Forelimb muscle (tissue), 1 donor: Measurements from ENCODE around the gene FSD1L. TPM values are rescaled to one million over a fixed set of nuclear protein-coding genes. Genes with fewer than 3 reads are reported as not detected.

Experiments used
- DNase-seq: peaks from one replicate; pipeline ENCODE4 v3.0.0-alpha.2; 2013; ENCODE audit warnings: low read depth
- polyA plus RNA-seq: library from polyadenylated mRNA; unstranded; fragments of 120-200 nt; gene quantifications from one replicate; pipeline ENCODE4 v1.2.1, GENCODE V29; 2013; ENCODE audit not compliant: insufficient read length

FSD1L gene
- 17.0 TPM for polyA plus RNA-seq

DNA sequence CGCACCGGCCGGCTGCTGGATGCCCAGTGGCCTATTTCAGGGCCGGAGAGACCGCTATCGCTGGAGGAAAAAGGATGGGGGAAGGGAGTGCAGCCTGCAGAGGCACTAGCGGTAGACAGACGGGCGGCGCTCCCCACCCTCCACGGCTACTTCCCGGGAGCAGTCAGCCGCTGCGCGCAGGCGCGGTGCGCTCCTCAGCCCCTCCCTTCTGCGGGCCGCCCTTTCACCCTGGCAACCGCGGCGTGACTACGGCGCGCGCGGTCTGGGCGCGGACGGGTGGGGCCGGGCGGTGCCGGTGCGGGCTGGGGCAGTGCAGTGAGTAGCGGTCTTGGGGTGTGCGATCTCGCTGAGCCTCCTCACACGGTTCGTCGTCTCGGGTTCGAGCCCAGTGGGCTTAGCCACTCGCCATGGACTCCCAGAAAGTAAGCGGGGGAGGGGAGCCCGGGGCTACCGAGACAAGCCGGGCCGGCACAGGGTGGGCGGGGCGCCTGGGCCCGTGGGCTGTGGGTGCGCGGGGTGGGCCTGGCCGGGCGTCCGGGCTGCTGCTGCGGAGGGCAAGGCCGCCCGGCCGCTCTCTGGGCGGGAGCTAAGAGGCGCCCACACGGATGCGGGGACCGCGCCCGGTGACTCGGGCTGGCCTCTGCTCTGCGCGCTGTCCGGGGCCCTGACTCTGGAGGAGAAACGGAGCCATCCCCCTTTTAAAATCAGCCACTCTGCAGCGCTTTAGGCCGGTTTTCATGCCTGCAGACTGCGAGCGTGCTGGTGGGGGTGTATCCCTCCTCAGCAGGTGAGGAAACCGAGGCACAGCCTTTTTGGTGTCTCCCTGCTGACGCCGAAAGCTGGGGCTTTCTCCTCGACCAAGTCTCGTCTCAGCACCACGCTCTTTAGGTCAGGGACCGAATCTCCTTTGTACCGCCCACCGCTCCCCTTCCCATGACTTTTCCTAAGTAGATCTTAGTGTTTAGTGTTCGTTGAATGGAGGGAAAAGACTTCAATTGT lies at the start of gene FSD1L:
Gene FSD1L, plus strand, starts transcription at position 221 of the 999 bp plus-strand sequence. Its CDS starts 187 bp downstream, at position 408.
- DNase-seq: peak; percentile 74

DNA sequence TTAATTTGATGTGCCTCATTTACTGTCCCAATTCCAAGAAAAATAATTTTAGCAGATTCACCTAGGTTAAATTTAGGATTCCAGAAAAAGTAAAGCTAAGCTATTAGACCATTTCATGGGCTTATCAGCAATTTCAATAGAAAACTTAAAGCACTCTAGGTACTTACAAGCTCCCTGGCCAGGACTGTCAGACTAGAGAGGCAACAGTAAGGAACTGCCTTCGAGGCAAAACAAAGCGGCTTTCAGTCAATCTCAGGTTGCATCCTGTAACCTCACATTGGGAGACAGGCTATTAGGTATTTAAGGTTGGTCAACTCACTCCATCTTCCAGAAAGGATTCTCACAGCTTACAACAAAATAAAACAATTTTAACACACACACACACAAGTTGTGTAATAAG lies 48.7 kb upstream of the FSD1L start:
- no peak for DNase-seq

DNA sequence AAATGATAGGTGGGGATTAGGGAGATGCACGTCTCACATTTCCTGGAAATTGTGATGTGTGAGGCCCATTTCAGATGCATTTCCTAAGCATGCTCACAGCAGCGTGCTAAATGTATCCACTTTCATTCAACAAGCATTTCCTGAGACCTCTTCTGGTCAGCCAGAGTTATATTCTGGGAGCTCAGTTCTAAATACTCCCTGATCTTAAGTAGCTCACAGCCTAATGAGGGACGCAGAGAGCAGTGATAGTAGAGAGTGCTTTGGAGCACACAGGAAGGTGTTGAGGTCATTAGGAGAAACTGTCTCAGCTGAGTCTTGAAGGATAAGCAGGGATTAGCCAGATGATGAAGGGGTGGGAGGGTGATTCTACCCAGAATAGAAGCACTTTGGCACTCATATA lies 46.2 kb upstream of the FSD1L start:
- DNase-seq: no peak

- no peak for DNase-seq
Observed at GRCh38 chr9:105403552-105404248, 44.1 kb upstream of the FSD1L start.

DNA sequence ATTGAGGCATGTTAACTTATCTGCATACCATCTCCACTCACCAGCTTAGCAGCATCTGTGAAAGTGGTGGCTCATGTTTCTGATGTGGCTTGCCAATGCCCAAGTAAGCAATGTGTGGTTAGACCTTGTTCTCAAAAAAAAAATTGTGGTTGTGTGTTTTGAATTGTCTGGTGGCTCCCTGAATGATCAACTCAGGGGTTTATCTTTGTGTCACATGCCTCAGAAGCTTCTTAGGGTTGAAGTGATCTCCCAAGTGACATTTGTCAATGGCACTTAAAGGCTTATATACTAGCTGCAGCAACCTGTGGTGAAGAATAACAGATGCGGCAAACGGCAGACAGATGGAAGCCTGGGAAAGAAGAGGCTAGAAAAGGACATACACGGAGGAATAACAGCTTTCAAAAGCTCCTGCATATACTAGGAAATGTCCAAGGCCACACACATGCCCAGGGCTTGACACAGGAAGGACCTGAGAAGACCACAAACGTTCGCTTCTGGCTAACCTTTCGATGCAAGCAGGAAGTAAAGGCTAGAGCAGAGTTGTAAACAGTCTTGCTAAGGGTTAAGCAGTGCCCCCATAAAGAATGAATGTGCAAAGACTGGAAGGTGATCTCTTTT lies 42.2 kb upstream of the FSD1L start:
- DNase-seq: no peak

GRCh38 chr9:105406369-105406768 lies 41.5 kb upstream of the FSD1L start:
- DNase-seq: no peak

GRCh38 chr9:105413525-105413924 lies 34.3 kb upstream of the FSD1L start:
- DNase-seq: peak; percentile 14

- DNase-seq: peak; percentile 41
Observed at GRCh38 chr9:105414947-105415661, 32.7 kb upstream of the FSD1L start.

DNA sequence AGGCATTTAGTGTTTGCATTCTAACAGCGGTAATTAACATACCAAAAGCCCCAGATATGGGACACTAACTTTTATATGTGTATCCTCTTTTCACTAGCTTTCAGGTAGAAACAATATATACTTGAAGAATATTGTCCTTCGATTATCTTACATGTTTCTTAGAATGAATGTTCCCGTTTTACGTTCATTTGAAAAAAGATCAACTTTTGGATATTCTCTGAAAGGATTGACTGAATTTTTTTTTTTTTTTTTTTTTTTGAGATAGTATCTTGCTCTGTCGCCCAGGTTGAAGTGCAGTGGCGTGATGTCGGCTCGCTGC lies 32.2 kb upstream of the FSD1L start:
- DNase-seq: no peak

DNA sequence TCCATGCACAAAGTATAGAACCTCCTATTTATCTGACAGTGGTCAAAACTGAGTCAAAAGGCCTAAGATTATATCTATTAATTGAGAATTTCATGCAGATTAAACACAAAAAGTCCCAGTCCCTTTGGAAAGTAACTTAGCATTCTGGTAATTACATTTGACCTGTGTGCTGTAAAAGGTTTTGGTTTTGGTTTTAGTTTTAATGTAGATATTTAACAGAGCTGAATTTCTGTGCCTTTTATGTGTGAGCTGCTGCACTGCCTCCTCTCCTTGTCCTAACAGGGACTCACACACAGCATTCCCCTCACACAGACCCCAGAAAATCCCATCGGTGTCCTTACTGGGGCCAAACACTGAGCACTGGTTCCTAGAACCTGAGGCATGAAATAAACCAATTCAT lies 31.0 kb upstream of the FSD1L start:
- no peak for DNase-seq

DNA sequence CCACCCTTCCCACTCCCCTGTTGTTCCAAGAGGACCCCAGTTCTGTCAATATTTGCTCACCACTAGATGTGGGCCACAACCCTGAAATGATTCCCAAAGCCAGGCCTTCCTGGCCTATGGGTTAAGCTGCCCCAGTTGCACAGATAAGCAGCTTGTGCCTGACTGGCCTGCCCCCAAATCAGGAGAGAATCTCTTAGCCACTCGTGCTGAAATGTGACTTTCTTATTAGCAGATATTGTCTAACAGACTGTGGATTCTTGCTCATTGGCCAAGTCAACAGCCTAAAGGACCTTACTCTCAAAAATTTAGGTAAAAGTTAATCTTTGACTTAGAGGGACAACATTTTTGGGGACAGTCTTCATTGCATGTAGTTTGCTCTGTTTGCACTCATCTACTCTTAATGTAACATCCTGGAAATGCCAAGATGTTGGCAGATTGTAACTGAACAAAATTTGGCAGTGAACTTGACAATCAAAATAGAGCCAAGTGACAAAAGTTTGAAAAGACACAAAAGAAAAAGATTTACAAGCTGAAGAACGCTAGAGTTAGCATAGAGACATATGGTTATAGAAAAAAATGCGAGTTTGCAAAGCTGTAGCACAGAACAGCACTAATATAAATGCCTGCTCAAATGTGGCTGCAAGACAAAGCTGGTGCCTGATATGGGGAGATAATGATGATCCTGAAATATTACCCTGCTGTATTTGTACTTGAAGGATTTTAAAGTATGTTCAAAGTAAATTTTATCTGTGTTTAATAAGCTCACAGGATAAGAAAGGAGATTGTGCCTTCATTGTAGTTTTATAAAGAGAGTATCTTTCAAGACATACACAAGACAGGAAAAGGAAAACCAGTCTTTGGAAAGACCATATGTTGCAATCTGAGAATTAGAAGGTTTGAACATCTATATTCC lies 29.0 kb upstream of the FSD1L start:
- no peak for DNase-seq

DNA sequence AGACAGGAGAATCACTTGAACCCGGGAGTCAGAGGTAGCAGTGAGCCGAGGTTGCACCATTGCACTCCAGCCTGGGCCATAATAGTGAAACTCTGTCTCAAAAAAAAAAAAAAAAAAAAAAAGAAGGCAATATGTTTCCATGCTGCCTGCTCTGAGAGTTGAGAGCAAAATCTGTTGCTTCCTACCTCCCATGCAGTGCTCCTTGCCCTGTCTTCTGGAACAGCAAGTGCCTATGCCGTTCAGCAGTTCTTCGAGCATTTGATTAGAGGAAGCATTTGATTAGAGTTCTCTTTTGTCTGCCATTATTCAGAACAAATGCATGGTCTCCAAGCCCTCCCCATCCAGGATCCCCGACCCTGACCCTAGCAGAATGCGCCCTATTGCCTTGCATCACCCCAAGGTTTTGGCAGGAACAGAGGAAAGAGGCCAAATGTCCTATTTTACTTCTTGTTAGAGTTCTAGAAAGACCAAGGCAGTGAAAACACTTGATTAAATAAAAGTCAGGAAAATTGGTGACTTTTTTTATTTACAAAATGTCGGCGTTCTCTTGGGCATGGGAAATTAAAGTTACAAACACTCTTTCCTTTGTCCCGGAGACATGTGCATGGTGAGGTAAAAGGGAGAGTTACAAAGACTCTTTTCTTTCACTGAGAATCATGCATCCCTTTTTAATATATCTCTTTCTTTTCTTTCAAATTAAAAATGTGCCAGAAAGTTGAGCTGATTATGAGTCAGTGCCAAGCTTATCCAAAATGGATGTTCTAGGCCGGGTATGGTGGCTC lies 27.8 kb upstream of the FSD1L start:
- no peak for DNase-seq

GRCh38 chr9:105421154-105421553 lies 26.7 kb upstream of the FSD1L start:
- no peak for DNase-seq

- DNase-seq: no peak
Observed at GRCh38 chr9:105421864-105422263, 26.0 kb upstream of the FSD1L start.

- DNase-seq: no peak
Observed at GRCh38 chr9:105425816-105426433, 21.9 kb upstream of the FSD1L start.

GRCh38 chr9:105426657-105427056 lies 21.2 kb upstream of the FSD1L start:
- no peak for DNase-seq

DNA sequence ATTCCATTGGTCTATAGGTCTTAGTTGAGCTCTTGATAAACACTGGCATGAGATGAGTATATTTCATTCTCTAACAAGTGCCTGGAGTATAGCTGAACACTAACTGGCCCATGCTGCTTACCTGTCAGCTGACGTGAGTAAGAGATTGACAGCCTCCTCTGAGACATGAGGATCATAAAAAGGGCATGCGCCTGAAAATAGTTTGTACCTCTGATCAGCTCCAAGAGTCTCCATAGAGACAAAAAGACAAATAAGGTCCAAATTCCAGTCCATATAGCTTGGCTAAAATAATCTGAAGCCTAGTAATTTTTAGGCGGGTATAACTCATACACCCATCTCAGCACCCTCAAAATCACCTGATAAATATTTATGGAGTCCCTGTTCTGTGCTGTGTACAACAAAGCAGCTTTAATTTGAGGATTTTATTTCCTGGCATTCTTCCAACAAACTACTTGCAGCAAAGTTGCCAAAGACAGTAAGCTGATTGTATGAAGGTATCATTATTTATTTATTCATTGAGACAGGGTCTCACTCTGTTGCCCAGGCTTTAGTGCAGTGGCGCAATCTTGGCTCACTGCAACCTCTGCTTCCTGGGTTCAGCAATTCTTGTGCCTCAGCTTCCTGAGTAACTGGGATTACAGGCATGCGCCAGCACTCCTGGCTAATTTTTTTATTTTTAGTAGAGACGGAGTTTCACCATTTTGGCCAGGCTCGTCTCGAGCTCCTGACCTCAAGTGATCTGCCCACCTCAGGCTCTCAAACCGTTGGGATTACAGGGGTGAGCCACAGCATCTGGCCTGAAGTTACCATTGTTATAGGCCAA lies 16.2 kb upstream of the FSD1L start:
- DNase-seq: no peak

GRCh38 chr9:105432247-105432842 lies 15.5 kb upstream of the FSD1L start:
- no peak for DNase-seq
